HL-60 (cell line): ENCODE data around the gene KCNG2.

Experiments used
- POLR2AphosphoS5 ChIP-seq: IDR thresholded peaks from 2 replicates; pipeline ENCODE4 v1.6.1; 2012; ENCODE audit warnings: low read depth
- TF ChIP-seq, protein P1 (sequence below): IDR thresholded peaks from one replicate; pipeline ENCODE4 v1.5.1; 2011; ENCODE audit warnings: low read length, control low read depth, inconsistent platforms; ENCODE audit not compliant: insufficient read depth
- TF ChIP-seq, protein P2 (sequence below): IDR thresholded peaks from 2 replicates; pipeline ENCODE4 v1.6.1; 2012; ENCODE audit warnings: low read depth; ENCODE audit not compliant: insufficient replicate concordance

DNA sequence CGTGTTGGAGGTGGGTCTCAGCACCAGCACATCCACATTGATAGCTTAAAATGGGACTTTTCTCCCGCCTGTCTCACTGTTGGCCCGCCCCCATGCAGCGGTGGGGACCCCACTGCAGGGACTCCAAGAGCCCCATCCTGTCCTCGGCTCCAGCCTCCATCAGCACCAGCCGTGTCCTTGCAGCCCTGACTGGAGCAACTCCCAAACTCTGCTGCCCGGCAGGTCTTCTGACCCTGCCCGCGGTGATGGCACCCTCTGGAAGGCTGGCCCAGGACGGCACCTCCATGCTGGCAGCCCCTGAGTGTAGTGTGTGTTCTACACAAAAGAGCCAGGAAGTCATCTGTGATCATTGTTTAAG lies 41.6 kb upstream of the KCNG2 start:
- TF ChIP-seq, protein P1, sequence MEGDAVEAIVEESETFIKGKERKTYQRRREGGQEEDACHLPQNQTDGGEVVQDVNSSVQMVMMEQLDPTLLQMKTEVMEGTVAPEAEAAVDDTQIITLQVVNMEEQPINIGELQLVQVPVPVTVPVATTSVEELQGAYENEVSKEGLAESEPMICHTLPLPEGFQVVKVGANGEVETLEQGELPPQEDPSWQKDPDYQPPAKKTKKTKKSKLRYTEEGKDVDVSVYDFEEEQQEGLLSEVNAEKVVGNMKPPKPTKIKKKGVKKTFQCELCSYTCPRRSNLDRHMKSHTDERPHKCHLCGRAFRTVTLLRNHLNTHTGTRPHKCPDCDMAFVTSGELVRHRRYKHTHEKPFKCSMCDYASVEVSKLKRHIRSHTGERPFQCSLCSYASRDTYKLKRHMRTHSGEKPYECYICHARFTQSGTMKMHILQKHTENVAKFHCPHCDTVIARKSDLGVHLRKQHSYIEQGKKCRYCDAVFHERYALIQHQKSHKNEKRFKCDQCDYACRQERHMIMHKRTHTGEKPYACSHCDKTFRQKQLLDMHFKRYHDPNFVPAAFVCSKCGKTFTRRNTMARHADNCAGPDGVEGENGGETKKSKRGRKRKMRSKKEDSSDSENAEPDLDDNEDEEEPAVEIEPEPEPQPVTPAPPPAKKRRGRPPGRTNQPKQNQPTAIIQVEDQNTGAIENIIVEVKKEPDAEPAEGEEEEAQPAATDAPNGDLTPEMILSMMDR, result no peak
- TF ChIP-seq, protein P2, sequence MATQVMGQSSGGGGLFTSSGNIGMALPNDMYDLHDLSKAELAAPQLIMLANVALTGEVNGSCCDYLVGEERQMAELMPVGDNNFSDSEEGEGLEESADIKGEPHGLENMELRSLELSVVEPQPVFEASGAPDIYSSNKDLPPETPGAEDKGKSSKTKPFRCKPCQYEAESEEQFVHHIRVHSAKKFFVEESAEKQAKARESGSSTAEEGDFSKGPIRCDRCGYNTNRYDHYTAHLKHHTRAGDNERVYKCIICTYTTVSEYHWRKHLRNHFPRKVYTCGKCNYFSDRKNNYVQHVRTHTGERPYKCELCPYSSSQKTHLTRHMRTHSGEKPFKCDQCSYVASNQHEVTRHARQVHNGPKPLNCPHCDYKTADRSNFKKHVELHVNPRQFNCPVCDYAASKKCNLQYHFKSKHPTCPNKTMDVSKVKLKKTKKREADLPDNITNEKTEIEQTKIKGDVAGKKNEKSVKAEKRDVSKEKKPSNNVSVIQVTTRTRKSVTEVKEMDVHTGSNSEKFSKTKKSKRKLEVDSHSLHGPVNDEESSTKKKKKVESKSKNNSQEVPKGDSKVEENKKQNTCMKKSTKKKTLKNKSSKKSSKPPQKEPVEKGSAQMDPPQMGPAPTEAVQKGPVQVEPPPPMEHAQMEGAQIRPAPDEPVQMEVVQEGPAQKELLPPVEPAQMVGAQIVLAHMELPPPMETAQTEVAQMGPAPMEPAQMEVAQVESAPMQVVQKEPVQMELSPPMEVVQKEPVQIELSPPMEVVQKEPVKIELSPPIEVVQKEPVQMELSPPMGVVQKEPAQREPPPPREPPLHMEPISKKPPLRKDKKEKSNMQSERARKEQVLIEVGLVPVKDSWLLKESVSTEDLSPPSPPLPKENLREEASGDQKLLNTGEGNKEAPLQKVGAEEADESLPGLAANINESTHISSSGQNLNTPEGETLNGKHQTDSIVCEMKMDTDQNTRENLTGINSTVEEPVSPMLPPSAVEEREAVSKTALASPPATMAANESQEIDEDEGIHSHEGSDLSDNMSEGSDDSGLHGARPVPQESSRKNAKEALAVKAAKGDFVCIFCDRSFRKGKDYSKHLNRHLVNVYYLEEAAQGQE, result no peak
- TF ChIP-seq POLR2AphosphoS5, result no peak
